HG03097 (cell line): ENCODE measurements around the gene SMARCD1.

Experiments used
- ATAC-seq: cut with Tn5 transposase; IDR thresholded peaks from one replicate; pipeline ENCODE4 v1.9.1; 2021; ENCODE audit not compliant: unreplicated experiment, low FRiP score

Gene SMARCD1

DNA sequence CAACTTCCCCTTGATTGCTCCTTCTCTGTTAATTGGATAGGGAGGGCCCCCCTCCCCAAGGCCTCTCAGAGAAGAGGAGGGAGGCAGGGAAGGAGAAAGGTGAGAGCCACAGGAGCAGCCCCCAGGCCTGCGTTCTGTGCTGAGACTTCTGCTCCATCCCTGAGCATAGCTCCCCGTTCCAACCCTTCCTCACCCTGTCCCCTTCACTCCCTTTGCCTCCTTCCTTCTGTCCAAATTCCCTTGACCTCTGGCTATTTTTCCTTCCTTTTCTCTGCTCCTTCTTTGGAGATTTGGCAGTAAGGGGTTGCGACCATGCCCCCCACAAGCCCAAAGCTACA lies 28.5 kb upstream of the SMARCD1 start:
- ATAC-seq: no peak

DNA sequence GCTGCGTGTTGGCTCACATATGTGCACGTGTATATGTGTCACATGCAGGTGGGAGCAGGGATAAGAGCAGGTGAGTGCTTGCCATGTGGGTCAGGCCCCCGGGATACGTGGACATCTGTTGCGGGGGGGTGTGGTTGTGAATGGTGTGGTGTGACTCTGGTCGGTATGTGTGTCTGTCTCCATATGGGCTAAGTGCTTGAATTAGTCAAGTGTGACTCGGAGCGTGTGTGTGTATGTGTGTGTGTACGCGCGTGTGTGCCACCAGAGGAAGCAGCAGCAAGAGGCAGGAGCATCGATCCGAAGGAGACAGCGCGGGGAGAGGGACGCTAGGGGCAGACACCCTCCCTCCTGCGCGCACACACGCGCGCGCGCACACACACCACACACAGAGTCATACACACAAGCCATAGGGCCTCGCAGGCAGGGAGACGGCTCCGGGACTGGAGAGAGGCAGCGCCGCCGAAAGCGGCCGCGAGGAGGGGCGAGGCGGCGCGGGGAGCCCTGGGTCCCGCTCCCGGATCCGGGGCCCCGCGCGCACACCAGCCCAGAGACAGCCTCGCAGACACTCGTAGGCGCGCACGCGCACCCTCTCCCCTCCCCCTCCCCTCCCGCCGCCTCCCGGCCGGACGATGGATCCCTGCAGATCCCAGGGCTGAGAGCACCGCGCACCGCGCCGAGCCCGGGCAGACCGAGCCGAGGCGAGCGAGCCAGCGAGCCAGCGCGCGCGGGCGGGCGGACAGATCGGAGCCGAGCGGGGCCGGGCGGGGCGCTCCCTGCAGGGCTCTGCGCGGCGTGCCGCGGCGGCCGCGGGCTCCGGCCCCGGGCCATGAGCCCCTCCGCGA lies 27.9 kb upstream of the SMARCD1 start, which contains the start of gene ASIC1:
TSS of gene ASIC1 (plus strand) at position 597 of the 842 bp plus-strand sequence. CDS start 1,171 bp downstream, outside the sequence.
- no peak for ATAC-seq

DNA sequence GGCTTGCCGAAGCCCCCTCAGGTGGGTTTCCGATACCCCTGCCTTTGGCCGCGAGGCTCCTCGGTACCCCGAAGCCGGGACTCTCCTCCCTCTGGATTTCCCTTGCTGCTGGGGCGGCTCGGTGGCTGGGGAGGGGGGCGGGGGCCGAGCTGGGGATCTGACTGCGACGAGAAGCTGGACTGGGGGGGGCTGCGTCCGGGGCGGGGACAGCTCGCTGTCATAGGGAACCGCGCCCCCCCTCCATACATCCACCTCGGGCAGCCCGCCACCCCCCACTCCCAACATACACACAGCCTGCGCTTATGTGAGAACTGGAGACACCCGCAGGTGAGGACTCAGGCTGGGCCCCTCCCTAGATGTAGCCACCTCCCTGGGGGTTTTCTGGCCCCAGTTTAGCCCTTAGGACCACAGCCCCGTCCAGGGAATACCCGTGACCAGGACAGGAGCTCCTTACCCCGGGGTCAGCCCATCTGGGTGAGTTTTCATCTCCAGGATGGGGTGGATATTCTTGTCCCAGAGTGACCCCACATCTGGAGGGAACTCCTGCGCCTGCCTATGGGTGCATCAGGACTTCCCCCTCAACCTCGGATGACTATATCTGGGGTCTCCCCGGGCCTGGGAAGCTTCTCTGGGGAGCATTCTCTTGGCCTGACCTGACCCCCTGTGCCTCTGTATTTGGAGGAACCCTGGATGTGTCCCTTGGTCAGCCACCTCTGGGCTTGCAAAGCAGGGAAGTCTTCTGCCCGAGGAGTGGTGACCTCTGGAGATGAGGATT lies 27.1 kb upstream of the SMARCD1 start:
- ATAC-seq: no peak

DNA sequence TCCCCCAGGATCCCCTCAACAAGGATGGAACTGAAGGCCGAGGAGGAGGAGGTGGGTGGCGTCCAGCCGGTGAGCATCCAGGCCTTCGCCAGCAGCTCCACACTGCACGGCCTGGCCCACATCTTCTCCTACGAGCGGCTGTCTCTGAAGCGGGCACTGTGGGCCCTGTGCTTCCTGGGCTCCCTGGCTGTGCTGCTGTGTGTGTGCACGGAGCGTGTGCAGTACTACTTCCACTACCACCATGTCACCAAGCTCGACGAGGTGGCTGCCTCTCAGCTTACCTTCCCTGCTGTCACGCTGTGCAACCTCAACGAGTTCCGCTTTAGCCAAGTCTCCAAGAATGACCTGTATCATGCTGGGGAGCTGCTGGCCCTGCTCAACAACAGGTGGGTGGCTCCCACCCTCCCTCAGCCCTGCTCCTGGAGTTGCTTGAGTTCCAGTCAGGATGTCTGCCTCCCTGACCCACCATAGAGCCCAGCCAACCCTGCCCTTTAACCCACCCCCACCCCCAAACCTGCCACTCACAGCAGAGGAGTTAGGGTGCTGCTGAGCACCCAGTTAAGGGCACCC lies 26.3 kb upstream of the SMARCD1 start:
- ATAC-seq: no peak

DNA sequence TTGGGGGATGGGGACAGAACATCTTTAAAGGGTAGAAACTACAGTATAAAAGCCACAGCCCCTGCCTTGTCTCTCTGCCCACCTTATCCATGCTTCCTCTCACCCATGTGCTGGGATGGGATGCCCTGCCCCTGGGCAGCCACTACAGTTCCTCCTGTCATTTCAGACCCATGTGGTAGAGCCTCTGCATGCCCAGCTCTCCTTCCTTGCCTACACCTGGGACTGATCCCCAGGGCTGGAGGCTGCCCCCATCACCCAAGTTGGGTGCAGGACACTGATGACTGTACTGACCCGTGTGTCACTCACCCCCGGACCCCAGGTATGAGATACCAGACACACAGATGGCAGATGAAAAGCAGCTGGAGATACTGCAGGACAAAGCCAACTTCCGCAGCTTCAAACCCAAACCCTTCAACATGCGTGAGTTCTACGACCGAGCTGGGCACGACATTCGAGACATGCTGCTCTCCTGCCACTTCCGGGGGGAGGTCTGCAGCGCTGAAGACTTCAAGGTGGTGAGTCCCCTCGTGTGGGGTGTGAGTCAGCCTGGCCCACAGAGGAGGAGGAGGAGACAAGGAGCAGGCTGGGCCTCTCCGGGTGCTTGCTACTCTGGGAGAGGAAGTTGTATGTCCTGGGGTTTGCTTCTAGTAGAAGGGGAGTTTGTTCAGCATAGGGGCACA lies 25.6 kb upstream of the SMARCD1 start:
- ATAC-seq: no peak

DNA sequence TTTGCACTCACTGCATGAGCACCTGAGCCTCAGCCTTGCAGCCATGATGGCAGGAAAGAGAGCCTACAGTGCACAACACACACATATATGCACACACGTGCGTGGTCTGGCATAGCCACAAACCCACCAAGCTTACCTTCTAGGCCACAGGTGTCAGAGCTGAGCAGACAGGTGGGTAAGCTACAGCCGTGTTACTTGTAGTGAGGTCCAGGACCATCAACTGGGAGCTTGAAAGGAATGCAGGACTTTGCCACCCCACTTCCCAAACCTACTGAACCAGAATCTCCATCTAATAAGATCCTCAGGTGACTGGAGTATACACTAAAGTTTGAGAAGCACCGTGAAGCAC lies 25.0 kb upstream of the SMARCD1 start:
- ATAC-seq: no peak

DNA sequence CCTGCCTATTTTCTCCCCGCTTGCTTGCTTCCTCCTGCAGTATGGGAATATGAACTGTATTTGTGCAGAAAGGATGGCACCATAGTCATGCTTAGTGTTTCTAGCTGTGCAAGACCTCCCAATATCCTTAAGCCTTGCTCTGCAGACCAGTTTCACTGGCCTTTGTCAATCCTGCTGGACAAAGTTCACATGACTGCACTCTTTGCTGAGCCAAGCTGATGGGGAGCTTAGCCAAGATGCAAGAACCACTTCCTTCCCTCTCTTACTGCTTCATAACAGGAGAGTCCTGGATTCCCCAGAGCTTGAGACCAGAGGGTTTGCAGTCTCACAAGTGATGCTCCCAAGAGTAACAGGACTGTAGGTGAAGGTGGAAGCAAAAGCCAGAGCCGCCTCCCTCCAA lies 24.0 kb upstream of the SMARCD1 start:
- ATAC-seq: no peak

DNA sequence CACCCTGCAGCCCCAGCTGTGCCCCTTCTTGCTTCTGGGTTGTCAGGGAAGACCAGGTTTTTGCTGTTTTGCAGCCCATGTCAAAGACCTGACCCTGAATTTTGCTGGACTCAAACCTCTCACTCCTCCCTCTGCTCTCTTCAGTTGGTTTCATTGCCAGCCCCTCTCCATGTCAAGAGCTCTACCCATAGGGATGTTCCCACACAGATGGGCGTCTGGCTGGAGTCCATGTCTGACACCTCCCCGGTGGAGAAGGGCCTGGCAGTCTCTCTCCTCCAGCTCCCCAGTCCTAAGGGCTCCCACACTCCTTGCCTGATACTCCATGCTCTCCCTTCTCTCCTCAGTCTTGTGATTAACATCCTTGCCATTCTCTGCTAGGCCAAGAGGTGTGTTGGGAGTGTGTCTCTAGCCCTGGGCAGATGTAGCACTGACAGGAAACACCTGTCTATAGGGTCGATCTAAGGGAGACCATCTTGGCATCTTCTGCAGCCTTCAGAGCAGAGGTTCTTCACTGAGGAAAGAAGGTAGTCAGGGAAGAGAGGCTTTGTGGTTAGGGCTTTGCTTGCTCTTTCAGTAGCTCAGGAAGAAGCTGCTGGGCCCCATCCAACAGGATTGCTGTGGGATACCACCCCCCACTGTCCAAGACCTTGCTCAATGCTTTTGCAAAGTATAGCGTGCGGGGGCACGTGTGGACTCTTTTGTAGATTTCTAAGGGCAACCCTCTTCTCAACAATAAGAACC lies 23.0 kb upstream of the SMARCD1 start:
- ATAC-seq: no peak

DNA sequence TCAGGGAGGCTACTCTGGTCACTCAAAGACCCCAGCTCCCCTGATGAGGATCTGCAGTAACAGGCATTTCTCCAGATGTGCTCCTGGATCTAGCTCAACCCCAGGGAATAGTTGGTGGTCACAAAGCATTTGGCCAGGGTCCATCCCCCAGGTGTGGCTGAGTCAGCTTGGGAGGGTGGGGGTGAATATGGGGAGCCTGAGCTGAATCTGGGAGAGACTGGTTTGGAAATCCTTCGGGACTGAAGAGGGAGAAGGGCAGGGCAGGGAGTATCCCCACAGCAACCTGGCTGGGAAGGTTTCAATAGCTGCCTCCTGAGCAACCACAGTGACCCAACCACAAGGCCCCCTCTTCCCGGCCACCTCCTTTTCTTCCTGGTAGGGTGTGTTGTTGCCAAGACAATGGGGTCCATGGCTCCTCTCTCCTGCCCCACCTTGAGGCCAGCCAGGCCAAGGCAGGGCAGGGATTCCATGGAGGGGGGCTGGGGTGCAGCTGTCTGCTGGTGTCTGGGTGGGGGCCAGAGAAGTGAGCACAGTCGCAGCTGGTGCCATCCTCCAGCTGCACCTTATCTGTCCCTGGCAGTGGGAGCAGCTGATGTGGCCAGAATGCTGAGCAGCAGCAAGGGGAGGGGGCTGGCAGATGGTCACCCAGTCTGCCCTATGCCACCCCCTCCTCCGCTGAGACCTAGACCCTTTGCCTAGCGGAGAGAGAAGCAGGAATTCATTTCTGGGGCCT lies 22.2 kb upstream of the SMARCD1 start:
- no peak for ATAC-seq

DNA sequence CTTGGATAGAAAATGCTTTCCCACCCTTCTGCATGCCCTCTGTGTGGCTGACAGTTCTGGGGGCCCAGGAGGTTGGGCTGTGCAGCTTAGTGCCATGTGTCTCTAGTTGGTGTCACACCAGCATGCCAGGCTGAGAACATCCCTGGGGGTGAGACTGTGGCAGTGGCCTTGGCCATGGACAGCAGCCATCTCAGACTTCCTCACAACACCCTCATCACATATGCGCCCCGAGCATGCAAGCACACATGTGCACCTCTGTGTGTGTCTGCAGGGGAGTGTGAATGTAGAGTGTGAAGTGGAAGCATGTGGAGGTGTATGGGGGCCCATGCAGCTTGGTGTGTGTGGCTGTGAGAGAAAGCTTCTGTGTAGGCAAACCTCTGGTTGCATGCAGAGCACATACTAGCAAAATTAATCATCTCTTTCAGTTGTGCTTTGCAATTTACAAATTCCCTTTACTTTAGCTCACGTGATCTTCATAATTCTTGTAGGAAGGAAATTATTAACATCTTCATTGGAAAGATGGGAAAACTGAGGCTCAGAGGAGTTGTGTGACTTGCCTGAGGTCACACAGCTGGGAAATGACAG lies 19.3 kb upstream of the SMARCD1 start:
- ATAC-seq: no peak

DNA sequence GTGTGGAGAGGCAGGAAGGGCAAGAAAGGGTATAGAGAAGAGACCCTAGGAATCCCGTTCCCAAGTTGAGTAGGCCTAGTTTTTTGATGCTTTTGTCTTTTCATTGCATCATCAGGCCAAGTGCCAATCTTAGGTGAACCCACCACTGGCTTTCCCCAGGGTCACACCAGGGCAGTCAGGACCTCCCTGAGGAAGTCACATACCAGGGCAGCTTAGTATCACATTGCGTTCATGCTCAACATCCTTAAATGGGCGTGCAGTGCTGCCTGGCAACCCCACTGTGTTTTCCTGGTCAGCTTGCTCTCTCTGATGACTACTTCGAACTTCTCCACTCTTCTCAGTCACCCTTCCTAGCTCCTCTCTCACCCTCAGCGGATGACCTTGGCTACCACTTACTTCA lies 18.7 kb upstream of the SMARCD1 start:
- ATAC-seq: no peak

DNA sequence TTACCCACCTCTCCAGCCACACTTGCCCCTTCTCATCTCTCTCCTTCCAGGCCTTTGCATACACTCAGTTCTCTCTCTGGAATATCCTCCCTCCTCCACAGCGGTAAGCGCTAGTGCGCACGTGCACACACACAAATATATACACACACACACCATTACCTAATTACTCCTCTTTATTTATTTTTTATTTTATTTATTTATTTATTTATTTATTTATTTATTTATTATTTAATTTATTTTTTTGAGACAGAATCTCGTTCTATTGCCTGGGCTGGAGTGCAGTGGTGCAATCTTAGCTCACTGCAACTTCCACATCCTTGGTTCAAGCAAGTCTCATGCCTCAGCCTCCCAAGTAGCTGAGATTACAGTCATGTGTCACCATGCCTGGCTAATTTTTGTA lies 16.1 kb upstream of the SMARCD1 start:
- no peak for ATAC-seq

DNA sequence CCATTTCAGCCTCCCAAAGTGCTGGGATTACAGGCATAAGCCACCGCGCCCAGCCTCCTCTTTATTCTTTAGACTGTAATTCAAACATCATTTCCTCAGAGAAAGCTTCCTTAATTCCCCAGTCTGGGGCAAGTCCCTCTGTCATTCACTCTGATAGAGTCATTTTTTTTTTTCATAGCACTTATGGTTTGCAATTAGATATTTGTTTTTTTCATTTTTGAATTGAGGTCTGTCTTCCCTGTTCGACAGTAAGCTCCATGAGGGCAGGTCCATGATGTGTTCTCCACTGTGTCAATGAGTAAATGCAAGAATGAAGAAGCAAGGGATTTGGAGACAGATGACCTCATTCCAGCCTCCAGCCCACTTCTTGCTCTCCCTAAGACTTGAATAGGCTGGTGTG lies 15.6 kb upstream of the SMARCD1 start:
- ATAC-seq: no peak

DNA sequence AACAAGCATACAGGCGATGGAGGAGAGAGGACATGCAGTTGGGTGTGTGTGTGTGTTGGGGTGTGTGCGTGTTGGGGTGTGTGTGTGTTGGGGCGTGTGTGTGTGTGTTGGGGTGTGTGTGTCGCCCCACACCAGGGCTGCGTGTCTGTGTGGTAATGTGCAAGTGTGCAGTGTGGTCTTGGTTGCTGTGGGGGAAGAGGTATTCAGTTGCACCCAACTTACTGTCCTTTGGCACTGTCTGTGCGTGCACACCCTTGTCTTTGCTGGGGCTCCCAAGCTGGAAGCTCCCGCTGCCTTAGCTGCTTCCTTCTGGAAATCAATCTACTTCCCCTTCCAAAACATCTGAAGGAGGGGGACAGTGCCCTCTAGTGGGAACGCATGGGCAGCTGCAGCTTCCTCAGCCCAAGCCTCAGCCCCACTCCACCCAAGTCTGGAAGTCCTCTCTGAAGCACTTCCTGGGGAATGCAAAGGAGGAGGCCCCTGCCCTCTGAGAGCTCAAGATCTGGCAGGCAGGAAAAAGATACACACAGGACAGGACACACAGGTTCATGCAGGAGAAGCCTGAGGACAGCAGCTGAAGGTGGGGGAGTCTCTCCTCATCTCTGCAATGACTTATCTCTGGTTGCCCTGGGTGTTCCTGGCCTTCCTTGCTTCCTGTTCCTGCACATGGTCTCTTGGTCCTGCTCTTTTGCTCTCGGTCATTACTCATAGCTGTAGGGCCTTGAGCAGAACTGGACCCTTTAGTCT lies 14.7 kb upstream of the SMARCD1 start:
- ATAC-seq: no peak

DNA sequence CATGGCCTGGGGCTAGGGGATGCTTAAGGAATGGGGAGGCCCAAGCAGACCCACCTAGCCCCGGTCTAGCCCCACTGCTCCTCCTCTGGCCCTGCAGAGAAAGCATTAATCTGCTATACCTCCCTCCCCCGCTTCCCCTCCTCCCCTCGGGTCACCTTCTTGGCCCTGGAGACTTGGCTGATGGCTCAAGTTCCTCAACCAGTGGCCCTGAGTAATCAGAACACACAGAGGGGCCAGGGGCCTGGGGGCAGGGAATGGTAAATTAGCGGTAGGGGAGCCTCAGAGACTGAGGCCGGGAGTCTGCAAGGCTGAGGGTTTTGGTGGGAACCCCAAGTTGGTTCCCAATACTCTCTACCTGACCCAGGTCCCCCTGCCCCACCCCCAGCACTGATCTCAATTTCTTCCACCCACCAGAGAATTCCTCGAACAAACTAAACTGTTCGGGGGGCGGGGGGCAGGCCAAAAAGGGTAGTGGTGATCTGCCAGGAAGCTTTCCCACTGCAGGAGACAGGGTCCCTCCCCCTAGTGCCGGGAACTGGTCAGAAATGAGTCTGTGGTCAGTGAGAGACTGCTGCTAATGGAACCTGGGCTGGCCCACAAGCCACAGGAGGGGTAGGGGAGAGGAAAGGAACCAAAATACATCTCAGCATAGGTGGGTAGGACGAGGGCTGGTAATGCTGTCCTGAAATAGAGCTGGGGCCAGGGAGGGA lies 12.8 kb upstream of the SMARCD1 start:
- ATAC-seq: no peak

DNA sequence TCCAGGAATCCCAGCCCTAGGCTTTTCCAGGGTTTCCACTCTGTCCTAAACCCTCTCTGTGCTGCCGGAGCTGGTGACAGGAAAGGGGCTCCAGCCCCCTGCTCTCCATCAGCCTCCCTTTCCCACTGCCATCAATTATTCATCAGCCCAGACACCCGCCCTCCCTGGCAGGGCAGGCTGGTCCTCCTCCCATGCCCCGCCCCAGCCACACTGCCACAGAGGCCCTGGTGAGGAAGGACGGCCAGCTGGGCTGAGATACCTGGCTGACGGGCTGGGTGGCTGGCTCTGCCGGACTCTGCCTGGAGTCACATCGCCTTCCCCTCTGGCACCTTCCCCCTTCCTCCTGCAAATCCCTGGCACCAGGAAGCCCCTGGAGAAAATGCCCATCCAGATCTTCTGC lies 11.9 kb upstream of the SMARCD1 start:
- ATAC-seq: no peak

DNA sequence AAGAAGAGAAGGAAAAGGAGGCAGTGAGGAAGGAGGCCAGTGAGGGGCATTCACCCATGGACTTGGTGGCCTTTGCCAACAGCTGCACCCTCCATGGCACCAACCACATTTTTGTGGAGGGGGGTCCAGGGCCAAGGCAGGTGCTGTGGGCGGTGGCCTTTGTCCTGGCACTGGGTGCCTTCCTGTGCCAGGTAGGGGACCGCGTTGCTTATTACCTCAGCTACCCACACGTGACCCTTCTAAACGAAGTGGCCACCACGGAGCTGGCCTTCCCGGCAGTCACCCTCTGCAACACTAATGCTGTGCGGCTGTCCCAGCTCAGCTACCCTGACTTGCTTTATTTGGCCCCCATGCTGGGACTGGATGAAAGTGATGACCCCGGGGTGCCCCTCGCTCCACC lies 11.4 kb upstream of the SMARCD1 start:
- no peak for ATAC-seq
